GM21390 (cell line): ENCODE results near the gene ARHGAP1.

Source experiments
- ATAC-seq: cut with Tn5 transposase; IDR thresholded peaks from one replicate; pipeline ENCODE4 v1.9.1; 2021; ENCODE audit not compliant: unreplicated experiment

ARHGAP1 gene

DNA sequence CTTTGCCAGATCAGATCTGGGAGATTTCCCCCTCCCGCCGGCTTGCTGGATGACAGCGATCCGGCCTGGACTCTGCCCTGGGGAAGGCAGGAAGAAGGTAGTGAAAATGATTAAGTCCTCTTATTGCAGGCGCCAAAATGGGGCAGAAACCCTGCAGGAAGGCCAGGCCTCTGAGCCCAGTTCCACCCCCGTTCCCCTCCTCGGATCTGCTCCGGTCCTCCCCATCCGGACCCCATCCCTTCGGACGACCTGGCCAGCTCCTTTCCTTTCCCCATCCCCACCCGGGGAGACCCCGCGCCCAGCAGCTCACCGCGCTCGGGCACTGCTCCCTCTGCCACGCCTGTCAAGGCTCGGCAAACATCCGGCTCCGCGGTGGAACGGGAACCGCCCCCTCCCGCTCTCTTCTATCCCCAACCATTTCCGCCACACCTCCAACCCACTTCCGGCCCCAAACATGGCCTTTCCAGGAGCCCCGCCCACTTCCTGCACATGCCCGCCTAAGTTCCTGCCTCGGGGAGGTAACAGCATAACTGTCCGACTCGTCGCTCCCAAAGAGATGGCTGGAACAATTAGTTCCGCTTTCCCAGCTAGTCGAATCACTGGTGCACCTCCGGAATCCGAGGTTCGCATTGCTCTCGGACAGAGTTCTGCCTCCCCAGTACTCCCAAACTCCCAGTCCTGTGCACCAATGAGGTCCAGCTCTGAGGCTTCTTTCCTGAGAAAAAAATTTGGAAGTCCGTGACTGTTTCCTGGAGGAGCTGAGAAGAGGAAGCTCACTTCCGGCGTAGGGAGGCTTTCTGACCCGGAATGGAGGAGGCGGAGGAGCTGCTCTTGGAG is at the start of gene ARHGAP1, which contains the start of gene ZNF408:
Gene ARHGAP1 (minus strand): TSS at position 379 of the 837 bp plus-strand sequence. CDS start 4,512 bp downstream, outside the sequence.
Gene ZNF408 (plus strand): TSS at position 791 of the 837 bp plus-strand sequence. CDS start 17 bp downstream, at position 808.
- ATAC-seq: peak; percentile 87

DNA sequence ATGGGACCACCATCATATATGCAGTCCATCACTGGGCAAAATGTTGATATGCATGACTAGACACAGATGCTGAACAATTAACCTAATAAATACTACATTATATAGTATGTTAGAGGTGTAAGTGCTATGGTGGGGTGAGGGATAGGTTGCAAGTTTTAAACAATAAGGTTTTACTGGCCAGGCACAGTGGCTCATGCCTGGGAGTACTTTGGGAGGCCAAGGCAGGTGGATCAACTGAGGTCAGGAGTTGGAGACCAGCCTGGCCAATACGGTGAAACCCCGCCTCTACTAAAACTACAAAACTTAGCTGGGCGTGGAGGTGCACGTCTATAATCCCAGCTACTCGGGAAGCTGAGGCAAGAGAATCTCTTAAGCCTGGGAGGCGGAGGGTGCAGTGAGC is 46.7 kb upstream of the ARHGAP1 start:
- ATAC-seq: no peak

DNA sequence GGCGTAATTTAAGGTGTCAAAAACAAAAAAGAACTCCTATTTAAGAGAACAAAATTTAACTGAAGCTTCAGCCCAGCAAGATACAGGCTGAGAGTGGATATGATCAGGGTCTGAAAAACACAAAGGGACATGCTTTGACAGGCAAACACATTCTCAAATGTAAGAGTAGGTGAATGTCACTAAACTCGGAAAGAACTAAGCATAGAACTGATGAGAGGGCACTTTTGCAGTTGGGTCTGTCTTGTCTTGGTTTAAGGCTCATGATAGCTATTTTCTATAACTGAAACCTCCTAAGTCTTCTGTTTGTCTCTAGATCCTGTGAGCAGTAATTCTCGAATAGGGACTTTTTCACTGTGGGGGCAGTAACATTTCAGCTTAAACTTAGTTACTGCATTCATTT is 45.6 kb upstream of the ARHGAP1 start:
- no peak for ATAC-seq

DNA sequence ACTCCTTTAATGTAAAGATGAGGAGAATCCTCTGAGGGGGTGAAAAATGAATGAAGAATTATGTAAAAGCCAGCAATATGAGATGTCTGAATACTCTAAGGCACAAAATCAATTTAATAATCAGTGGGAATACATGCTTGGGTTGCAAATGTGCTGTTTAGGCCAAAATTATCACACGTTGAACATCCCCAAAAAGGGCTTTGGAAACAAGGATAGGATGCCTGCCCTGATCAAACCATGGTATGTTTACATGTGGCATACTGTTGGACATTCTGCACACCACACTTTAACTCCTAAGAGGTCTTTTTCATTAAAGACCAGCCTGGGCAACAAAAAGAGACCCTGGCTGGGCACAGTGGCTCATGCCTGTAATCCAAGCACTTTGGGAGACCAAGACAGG is 44.9 kb upstream of the ARHGAP1 start:
- ATAC-seq: no peak

DNA sequence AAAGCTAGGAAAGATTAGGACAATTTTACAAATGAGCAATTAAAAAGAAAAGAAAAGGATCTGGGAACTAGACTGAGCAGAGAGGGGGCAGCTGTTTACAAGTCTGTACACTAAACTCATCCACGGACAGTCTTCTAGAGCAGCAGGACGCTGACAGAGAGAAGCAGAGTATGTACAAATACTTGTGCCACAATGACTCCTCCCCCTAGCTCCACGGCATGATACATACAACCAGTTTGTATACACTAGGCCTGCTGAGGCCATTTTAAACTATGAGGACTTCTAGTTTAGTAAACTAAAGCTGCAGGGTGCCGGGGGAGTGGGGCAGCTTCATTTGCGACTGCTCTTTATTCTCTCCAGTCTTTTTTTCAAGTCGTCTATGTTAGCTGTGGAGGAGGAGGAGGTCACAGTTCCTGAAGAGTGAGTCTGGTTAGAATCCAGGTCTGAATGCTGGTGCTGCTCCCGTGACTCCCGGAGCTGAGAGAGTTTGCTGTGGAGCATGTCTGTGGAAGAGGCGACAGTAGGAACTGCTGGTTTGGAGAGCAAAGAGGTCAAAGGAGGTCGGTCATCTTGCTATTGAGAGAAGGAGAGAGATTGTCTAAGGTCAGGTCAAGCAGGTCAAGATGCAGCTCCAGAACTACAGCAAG is 43.4 kb upstream of the ARHGAP1 start:
- no peak for ATAC-seq

DNA sequence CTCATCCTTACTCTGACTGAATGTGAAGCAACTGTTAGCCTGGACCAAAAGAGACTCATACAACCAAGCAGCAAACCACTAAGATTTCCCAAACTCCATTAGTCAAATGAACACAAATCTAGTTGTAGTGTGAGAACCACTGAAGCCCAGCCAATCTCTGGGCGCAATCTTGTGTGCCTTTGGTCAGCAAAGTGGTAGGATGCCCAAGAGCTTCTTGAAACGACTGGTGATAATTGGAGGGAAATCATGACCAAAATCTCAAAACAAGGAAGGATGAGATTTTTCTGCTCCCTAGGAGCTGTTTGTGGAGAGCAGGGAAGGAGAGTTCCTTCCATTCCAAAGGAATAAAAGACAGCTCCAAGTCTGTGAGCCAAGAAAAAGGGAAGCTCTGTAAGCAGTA is 42.6 kb upstream of the ARHGAP1 start:
- ATAC-seq: no peak

DNA sequence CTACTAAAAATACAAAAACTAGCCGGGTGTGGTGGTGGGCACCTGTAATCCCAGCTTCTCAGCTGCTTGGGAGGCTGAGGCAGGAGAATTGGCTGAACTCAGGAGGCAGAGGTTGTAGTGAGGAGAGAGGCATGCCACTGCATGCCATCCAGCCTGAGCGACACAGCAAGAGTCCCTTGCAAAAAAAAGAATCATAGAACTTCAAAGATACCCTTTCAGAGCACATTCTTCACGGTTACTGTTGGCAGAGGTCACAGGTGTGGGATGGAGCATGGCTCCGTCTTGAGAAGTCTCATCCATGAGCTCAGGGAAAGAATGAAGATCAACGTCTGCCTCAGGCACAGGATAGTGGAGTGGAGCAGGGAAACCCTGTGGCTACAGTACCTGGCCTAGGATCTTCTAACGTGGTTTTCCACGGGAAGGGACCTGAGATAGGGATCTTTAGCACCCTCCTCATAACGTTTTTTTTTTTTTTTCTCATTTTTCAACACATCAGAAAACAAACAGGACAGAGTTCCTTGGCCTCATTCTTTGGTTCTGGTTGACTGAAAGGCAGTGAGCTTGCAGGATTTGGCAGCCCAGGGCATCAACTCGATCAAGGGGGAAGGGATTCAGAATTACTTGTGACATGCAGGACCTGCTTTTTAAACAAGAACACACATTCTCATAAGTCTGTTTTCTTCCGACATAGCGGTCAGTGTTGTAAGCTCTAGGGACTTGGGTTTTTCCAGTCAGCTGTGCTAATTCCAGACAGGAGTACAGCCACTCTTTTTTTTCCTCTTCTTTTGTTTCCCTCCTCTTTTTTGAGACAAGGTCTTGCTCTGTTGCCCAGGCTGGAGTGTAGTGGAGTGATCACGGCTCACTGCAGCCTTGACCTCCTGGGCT is 41.4 kb upstream of the ARHGAP1 start:
- ATAC-seq: no peak

DNA sequence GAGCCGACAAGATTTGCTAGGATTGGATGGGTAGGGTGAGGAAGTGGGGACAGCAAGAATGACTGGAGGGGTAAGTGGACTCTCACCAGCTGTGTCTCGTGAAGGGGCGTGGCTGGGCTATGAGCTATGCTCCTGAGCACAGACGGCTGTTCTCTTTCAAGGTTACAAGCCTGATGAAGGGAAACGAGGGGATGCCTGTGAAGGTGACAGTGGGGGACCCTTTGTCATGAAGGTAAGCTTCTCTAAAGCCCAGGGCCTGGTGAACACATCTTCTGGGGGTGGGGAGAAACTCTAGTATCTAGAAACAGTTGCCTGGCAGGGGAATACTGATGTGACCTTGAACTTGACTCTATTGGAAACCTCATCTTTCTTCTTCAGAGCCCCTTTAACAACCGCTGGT is 38.5 kb upstream of the ARHGAP1 start:
- ATAC-seq: no peak

DNA sequence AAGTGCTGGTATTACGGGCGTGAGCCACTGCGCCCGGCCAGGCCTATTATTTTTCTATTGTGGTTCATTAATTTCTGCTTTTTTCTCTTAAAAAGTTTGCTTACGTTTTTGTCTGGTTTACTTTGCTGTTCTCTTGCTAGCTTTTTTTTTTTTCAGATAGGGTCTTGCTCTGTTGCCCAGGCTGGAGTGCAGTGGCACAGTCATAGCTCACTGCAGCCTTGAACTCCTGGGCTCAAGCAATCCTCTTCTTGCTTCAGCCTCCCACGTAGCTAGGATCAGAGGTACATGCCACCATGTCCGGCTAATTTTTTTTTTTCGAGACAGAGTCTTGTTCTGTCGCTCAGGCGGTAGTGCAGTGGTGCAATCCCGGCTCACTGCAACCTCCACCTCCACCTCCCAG is 37.3 kb upstream of the ARHGAP1 start:
- ATAC-seq: no peak

DNA sequence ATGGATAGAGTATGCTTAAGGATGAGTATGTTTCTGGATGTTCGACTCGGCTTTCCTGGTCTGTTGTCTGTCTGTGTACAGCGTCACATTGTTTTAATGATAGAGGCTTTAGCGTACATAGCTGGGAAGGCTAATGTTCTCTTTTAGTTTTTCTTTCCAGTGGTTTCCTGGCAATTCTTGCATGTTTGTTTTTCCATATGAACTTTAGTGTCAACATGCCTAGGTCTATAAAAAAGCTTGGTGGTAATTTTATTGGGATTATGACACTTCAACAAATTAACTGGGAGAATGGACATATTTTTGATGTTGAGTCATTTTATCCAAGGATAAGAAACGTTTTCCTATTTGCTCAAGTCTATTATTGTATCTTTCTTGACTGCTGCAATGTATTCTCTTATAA is 36.2 kb upstream of the ARHGAP1 start:
- no peak for ATAC-seq

DNA sequence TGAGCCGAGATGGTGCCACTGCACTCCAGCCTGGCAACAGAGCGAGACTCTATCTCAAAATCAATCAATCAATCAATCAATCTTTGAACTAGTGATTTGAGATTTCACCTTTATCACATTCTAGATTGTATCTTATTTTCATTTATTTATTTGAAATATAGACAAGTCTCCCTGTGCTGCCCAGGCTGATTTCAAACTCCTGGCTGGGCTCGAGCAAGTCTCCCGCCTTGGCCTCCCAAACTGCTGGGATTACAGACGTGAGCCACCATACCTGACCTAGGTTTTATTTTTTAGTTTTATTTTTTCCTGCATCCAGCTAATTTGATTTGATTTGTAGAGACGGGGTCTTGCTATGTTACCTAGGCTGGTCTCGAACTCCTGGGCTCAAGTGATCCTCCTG is 35.7 kb upstream of the ARHGAP1 start:
- no peak for ATAC-seq

DNA sequence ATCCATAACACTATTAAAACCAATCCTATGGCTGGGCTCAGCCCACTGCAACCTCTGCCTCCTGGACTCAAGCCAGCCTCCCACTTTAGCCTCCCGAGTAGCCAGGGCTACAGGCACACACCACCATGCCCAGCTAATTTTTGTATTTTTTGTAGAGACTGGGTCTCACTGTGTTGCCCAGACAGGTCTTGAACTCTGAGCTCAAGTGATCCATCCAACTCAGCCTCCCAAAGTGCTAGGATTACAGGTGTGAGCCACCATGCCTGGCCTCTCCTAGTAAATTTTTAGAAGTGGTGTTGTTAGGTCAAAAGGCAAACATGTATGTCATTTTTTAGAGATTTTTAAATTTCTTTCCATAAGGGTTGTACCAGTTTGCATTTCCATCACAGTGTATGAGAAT is 32.8 kb upstream of the ARHGAP1 start:
- ATAC-seq: no peak

DNA sequence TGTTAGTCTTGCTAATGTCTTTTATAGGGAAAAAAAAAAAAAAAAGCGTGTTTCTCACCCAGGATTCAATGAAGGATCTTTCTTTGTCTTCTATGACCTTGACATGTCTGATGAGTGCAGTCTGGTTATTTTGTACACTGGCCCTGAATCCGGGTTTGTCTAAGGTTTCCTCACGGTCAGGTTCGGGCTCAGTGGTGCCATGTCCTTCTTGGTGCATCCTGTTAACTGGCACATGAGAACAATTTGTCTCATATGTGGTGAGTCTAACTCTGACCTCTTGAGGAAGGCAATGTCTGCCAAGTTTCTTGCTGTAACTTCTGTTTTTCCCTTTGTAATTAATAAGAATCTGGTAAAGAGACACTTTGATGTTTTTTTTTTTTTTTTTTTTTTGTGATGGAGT is 31.1 kb upstream of the ARHGAP1 start:
- ATAC-seq: no peak

DNA sequence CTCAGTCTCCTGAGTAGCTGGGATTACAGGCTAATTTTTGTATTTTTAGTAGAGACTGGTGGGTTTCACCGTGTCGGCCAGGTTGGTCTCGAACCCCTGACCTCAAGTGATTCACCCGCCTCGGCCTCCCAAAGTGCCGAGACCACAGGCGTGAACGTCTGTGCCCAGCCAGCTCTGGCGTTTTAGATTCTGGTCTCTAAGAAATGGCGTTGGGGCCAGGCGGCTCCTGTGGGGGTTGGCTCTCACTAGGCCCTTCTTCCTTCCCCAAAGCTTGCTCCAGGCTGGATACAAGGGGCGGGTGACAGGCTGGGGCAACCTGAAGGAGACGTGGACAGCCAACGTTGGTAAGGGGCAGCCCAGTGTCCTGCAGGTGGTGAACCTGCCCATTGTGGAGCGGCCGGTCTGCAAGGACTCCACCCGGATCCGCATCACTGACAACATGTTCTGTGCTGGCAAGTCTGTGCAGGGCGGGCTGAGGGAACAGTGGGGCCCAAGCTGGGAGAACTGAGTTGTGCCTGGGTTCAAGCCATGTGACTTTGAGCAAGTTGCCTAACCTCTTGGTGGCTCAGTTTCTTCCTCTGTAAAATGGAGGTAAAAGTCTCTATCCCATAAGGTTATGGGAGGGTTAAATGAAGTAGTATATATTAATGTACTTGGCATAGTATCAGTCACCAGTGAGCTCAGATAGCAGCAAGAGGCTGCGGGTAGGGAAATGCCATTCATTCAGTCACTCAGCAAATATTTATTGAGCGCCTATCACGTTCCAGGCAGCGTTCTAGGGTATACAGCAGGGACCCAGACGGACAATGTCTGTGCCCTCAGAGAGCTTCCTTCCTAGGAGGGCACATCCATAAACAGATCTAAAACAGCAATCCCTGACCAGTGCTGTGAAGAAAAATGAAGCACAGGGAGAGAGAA is 28.9 kb upstream of the ARHGAP1 start:
- no peak for ATAC-seq

DNA sequence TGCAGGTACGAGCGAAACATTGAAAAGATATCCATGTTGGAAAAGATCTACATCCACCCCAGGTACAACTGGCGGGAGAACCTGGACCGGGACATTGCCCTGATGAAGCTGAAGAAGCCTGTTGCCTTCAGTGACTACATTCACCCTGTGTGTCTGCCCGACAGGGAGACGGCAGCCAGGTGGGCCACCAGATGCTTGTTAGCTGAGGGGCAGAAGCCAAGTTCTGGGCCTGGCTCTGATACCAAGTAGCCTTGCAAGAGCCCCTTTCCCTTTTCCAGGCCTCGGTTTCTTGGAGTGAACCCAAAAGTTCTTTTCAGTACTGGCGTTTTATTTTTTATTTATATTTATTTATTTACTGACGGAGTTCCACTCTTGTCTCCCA is 28.2 kb upstream of the ARHGAP1 start:
- no peak for ATAC-seq

DNA sequence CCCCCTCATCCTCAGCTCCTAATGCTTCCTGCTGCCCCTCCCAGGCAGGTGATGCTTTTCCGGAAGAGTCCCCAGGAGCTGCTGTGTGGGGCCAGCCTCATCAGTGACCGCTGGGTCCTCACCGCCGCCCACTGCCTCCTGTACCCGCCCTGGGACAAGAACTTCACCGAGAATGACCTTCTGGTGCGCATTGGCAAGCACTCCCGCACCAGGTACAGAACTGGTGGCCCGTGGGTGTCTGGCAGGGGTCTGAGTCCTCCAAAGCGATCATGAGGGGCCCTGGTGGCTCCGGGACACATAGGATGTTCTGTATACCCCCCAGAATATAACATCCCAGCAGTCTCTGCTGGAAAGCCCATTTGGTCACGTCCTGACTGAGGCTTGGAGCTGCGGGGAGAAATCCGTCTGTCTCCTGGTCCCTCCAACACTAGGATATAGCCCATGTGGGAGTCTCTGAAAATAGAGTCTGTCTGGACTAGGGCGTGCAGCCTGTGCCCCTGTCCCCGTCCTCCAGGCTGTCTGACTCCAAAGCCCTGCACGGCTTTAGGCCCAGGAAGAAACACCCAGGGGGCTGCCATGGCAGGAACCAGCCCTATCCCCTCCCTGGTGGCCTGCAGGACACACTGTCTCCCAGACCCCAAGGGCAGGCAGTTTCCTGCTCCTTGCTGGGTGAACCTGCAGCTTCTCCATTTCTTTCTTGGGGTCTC is 27.7 kb upstream of the ARHGAP1 start:
- no peak for ATAC-seq

DNA sequence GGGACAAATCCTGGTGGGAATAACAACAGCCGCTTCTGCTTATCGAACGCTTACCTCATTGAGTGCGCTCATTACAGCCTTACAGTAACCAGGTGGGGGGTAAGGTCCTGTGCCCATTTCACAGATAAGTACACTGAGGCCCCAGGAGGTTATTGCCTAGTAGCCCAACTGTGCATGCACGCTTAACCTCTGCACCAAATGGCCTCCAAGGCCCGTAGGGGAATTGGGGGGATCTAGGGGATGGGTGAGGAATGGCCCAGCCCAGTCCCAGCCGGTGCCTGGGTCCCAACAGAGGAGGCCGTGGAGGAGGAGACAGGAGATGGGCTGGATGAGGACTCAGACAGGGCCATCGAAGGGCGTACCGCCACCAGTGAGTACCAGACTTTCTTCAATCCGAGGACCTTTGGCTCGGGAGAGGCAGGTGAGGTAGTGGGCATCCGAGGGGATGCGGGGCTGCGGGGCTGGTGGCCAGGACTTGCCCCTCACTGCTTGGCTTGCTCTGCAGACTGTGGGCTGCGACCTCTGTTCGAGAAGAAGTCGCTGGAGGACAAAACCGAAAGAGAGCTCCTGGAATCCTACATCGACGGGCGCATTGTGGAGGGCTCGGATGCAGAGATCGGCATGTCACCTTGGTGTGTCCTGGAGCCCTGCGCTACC is 25.9 kb upstream of the ARHGAP1 start:
- ATAC-seq: no peak

DNA sequence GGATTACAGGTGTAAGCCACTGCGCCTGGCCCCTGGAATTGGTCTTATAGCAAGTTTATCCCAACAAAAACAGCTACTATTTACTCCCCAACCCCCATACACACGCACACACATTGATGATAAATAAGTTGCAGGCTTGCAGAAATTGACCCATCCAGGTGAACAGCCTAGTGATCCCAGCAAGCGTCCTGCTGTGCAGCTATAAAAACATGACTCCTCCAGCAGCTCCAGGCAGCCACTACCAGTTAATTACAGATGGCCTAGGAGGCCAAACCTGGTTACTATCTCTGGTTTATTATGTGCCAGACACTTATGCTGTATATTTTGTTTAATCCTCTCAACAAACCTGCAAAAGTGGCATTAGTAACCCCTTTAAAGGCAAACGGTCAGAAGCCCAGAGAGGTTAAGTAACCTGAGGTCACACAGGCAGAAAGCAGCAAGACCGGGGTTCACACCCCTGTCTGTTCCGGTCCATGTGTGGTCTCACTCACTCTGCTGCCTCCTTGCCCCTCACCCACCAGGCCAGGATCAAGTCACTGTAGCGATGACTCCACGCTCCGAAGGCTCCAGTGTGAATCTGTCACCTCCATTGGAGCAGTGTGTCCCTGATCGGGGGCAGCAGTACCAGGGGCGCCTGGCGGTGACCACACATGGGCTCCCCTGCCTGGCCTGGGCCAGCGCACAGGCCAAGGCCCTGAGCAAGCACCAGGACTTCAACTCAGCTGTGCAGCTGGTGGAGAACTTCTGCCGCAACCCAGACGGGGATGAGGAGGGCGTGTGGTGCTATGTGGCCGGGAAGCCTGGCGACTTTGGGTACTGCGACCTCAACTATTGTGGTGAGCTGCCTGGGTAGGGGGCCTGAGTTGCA is 25.2 kb upstream of the ARHGAP1 start:
- no peak for ATAC-seq
